NCI-H2029 treated with DMSO at 0.1 percent for 48 hours (cell line): ENCODE results near the gene EXOSC5.

Experiments
- DNase-seq: peaks from one replicate; lab custom pipeline; 2025; lab: John Stamatoyannopoulos, UW

The EXOSC5 gene

DNA sequence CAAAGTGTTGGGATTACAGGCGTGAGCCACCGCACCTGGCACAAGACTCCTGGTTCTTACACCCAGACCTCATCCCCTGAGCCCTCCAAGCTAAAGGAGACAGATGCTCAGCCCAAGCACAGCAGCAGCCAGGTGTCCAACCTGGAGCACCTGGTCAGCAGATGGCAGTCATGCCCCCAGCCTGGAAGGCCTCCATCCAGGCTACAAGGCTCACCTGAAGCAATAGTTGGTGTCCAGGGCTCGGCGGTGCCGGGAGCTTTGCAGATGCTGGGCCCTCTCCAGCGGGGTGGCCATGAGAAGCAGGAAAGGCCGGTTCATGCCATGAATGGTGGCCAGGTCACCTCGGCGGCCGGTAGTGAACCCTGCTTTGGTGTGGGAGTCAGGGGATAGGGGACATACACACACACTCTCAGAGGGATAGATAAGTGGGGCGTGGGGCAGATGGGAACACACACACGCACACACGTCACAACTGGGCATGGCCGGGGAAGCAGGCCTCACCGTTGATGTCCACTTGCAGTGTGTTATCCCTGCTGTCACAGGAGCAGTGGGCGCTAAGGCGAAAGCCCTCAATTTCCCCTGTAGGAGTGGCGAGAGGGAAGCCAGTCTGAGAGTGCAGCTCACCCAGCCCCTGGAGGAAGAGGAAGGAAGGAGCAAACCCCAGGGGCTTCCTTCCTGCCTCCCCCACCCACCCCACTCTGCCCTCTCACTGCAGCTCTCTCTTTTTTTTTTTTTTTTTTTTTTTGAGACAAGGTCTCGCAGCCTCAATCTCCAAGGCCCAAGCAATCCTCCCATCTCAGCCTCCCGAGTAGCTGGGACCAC is 55.3 kb downstream of the EXOSC5 start:
- DNase-seq = no peak

DNA sequence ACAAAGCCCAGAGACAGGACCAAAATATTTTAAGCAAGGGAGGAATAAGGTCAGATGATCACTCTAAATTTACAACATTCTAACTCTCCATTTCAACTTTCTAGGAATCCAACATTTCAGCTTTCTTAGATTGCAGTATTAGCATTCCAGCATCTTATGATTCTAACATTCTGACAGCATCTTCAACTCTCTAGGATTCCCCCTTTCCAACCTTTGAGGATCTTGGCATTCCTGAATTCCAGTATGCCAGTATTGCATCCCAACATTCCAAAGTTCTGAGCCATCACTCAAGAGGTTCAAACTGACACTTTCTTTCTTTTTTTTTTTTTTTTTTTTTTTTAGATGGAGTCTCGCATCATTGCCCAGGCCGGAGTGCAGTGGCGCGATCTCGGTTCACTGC is 57.2 kb downstream of the EXOSC5 start:
- no peak for DNase-seq
